Activated T-helper 2 cell treated with anti-CD3 and anti-CD28 coated beads, Interferon-gamma antibody, Interleukin-2, Interleukin-4, amounts not matched to agents 10 μg/mL and 5 μg/mL and 100 μg/mL, durations not matched to agents 14 hours and 24 hours and 36 hours (primary cell): ENCODE data around the gene EVI5. TPM values are rescaled to one million over a fixed set of nuclear protein-coding genes. Genes with fewer than 3 reads are reported as not detected.

ENCODE experiments used
- DNase-seq: peaks from one replicate; pipeline ENCODE4 v3.0.0; 2021; ENCODE audit warnings: low spot score
- H3K27ac Mint-ChIP-seq: one replicate; pipeline ENCODE4 v1.8.0; 2021; ENCODE audit warnings: mixed read lengths
- H3K27me3 Mint-ChIP-seq: one replicate; pipeline ENCODE4 v1.8.0; 2021; ENCODE audit warnings: low read depth, mixed read lengths
- H3K36me3 Mint-ChIP-seq: one replicate; pipeline ENCODE4 v1.8.0; 2021; ENCODE audit warnings: low read depth, mixed read lengths
- H3K4me1 Mint-ChIP-seq: one replicate; pipeline ENCODE4 v1.8.0; 2021; ENCODE audit warnings: low read depth, mixed read lengths
- H3K4me3 Mint-ChIP-seq: one replicate; pipeline ENCODE4 v1.8.0; 2021; ENCODE audit warnings: low read depth, mild to moderate bottlenecking, moderate library complexity, mixed read lengths
- H3K9me3 Mint-ChIP-seq: one replicate; pipeline ENCODE4 v1.8.0; 2021; ENCODE audit warnings: mixed read lengths
- intact Hi-C: fragments of 100-400 bp; cut with micrococcal nuclease; formaldehyde crosslinking; loops from one replicate; pipeline ENCODE4 v1.15.1; 2023
- total RNA-seq: library from RNA; stranded (reverse); gene quantifications from 2 replicates; pipeline ENCODE4 v1.2.3, GENCODE V29; 2022

EVI5 gene
- total RNA-seq, 1 donor from 2014 or later, result 60.8 TPM

DNA sequence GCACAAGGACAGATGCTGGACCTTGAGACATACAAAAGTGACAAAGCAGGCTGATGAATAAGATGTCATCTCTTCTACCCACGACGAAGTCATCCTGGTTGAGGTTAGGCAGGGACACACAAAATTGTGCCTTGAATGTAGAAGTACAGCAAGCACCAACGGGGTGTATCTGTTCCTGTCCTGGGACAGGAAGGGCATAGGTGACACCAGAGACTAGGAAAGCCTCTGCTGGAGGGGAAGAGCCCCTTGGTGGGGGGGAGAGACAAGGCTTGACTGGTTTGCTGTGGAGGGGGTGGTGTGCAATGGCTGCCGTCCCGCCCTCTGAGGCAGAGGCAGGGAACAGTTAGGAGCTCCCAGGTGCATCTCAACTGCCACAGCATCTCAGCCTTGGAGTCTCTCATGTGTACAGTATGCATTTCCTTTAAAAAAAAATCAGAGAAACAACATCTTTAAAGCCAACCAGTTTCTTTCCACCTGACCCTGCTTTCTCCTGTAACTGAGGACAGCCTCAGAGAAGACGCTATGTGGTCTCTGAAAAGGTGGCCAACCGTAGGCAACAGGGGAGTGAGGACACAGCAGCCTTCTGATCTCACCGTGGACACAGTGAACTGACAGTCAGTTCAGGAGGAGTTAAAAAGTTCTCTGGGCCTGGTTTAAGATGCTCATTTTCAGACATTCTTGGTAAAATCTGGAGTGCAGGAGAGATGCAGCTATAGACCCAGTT lies 280.5 kb downstream of the EVI5 start:
- H3K9me3 Mint-ChIP-seq, result no peaks in the 10 kb centered on the region
- peaks cover 29% of the 10 kb centered on the region for H3K36me3 Mint-ChIP-seq
- DNase-seq, result no peak
- no peaks in the 10 kb centered on the region for H3K27me3 Mint-ChIP-seq
- H3K27ac Mint-ChIP-seq, result peak overlapping the region; percentile 66
- no peak overlapping the region for H3K4me3 Mint-ChIP-seq
- intact Hi-C loops, result no loop called here
- peaks cover 42% of the 10 kb centered on the region for H3K4me1 Mint-ChIP-seq

DNA sequence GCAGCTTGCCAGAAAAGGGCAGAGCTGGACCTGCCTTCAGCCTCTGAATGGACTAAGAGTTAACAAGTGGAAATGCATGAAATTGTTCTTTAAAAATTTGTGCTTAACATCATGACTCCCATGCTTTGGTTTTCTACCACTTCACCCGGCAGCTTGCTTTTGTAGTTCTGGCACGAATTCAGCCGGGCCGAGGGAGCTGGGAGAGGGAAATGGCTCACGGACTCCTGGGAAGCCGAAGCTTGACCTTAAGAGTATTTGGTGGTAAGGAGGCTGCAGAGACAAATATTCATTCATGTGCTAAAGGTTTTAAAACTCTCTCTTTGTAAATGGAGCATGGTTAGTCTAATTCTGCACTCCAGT lies 281.0 kb downstream of the EVI5 start:
- no peak overlapping the region for H3K4me3 Mint-ChIP-seq
- no peaks in the 10 kb centered on the region for H3K27me3 Mint-ChIP-seq
- no peaks in the 10 kb centered on the region for H3K9me3 Mint-ChIP-seq
- peaks cover 27% of the 10 kb centered on the region for H3K36me3 Mint-ChIP-seq
- intact Hi-C loops, result loop anchor here (2.0 kb wide), 1 partner anchor 17 kb away; the partner anchor contains the start of gene GFI1
- DNase-seq, result no peak
- peak overlapping the region; percentile 66 for H3K27ac Mint-ChIP-seq
- peaks cover 42% of the 10 kb centered on the region for H3K4me1 Mint-ChIP-seq

DNA sequence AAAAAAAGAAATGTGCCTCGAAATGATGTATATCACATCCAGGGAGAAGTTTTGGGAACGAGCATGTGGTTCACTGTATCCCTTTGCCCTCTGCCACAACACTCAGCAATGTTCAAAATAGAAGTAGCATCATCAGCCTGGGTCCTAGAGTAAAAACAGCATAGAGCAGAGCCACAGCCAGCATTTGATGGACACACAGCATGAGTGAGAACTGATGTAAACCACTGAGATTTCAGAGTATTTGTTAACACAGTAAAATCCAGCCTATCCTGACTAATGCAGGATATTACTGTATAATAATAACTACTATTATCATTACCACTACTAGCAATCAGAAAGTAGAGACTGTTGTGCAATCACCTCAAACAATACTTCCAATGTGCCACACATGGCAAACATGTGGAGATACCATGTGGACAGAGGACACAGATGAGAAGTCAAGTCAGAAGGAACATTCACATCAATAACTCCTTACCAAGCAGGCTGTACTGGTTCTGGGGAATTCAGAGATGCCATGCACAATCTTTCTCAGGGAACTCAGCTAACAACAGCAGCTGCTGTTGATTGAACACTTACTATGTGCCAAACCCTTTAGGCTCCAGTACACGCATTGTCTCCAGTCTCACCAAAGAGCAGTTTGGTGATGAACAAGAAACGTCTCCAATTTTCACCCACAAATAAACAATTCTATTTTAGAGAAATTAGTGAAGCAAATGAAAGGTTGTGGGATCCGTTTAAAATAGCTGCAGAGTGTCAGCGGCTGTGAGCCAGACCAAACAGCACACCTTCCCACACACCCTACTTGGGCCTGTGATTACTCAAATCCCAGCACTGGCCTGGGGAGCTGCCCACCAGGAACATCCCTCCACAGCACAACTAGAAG lies 281.6 kb downstream of the EVI5 start:
- Mint-ChIP-seq H3K4me3 (no peak overlapping the region), H3K27me3 (no peaks in the 10 kb centered on the region), H3K36me3 (peaks cover 27% of the 10 kb centered on the region), H3K4me1 (peaks cover 44% of the 10 kb centered on the region), H3K27ac (peak overlapping the region; percentile 55), H3K9me3 (no peaks in the 10 kb centered on the region)
- no peak for DNase-seq
- intact Hi-C loops, result loop anchor here (2.0 kb wide), 1 partner anchor 16 kb away; the partner anchor contains the start of gene GFI1

DNA sequence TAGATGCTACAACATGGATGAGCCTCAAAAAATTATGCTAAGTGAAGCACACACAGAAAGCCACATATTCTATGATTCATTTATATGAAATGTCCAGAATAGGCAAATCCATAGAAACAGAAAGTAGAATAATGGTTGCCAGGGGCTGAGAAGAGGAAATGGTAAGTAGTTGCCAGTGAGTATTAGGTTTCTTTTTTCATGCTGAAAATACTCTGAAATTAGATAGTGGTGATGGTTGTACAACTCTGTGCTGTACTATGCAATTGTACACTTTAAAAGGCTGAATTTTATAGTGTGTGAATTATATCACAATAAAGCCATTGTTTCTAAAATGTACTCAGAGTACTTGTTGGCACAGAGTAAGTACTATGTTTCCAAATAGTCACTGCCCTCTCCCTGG lies 282.7 kb downstream of the EVI5 start:
- Mint-ChIP-seq H3K9me3 (no peaks in the 10 kb centered on the region), H3K4me3 (no peak overlapping the region), H3K36me3 (peaks cover 29% of the 10 kb centered on the region), H3K27me3 (no peaks in the 10 kb centered on the region), H3K4me1 (peaks cover 46% of the 10 kb centered on the region), H3K27ac (peak overlapping the region; percentile 14)
- DNase-seq, result no peak
- intact Hi-C loops, result loop anchor here (1.0 to 2.0 kb wide), 2 partner anchors 15 to 35 kb away; partner anchors contain the start of gene GFI1

DNA sequence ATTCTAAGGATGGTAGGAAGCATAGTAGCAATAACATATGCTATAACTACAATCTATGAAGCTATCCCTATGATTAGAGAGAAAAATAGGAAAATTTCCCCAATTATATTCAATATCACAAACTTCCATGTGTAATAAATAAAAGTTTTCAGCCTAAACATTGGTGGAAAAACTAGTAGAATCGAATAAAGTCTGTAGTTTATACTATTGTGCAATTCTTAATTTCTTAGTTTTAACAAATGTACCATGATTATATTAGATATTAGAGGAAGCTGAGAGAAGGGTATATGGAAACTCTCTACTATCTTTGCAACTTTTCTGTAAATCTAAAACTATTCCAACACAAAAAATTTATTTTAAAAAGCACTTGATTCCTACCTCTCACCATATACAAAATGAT lies 284.4 kb downstream of the EVI5 start:
- Mint-ChIP-seq H3K9me3 (no peaks in the 10 kb centered on the region), H3K36me3 (peaks cover 23% of the 10 kb centered on the region), H3K4me1 (peaks cover 45% of the 10 kb centered on the region), H3K27ac (no peak overlapping the region), H3K27me3 (no peaks in the 10 kb centered on the region), H3K4me3 (no peak overlapping the region)
- intact Hi-C loops, result no loop called here
- no peak for DNase-seq

DNA sequence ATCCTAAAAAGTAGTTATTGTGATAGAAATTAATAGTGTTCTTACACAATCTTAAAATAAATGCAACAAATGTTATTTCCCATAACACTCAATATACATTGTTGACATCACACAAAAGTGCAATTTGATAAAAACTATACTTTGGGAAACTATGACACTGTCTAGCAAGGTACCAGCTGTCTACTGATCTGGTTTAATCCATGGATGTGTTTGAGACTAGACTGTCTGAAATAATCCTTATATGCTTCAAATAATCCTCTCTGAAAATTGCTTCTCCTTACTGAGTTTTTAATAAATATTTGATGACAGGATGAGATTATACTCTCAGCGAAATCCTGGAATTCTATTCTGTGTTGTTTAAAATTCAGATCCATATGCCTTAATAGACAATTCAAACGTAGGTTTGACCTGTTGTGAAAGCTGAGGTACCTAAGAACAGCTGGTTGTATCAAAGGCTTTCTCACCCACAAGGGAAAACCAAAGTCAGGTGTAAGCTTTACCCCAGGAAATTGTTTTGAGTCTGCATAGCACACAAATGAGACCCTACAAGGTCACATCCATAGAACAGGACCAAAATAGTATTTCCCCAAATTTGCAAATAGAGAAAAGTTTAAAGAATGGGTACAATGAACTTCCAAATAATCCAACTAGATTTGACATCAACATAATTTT lies 289.4 kb downstream of the EVI5 start:
- H3K36me3 Mint-ChIP-seq, result peaks cover 43% of the 10 kb centered on the region
- no peak overlapping the region for H3K27ac Mint-ChIP-seq
- H3K4me3 Mint-ChIP-seq, result no peak overlapping the region
- peaks cover 37% of the 10 kb centered on the region for H3K4me1 Mint-ChIP-seq
- intact Hi-C loops, result no loop called here
- DNase-seq, result no peak
- H3K27me3 Mint-ChIP-seq, result no peaks in the 10 kb centered on the region
- H3K9me3 Mint-ChIP-seq, result no peaks in the 10 kb centered on the region

DNA sequence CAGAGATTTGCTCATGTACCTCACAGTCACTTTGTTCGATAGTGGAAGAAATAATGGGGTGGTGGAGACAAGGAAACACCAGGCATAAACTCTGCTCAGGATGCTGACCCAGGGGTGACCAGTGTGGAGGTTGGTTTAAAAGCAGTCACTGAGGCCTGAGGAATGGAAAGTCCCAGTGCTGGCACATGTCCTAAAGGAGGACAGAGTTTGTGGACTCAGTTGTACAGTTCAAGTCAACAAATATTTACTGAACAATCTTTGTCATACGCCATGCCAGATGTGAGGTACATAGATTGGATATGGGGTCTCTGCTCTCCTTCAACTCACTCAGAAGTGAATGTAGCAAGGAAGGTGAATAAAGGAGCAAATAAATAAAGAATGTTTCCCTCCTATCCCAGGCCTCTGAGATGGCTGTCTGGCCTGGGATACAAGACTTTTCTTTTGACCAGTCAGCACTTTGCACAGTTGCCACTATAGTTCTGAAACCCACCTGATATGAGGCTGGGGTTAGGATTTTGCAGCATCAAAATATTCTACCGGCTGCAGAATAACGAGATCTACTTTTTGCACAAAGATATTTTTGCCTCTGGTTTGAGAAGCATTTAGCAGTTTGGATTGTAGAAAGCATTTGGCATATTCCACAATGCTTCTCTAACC lies 290.3 kb downstream of the EVI5 start:
- peaks cover 37% of the 10 kb centered on the region for H3K36me3 Mint-ChIP-seq
- H3K9me3 Mint-ChIP-seq, result no peaks in the 10 kb centered on the region
- no peak overlapping the region for H3K27ac Mint-ChIP-seq
- DNase-seq, result no peak
- intact Hi-C loops, result no loop called here
- no peaks in the 10 kb centered on the region for H3K27me3 Mint-ChIP-seq
- H3K4me3 Mint-ChIP-seq, result no peak overlapping the region
- peaks cover 37% of the 10 kb centered on the region for H3K4me1 Mint-ChIP-seq

DNA sequence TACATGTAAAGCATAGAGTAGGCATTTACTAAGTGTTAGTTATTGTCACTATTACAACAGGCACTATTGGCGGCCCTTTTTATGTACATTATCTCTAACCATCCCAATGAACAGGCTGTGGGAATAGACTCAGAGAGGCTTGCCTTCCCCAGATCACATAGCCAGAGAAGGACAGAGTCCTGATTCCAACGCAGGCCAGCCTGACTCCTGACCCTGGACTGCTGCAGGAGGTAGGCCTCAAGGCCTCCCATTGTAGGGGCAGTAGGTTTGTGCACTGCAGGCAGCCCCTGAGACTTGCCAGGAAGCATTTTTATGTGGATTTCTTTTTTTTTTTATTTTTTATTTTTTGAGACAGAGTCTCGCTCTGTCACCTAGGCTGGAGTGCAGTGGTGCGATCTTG lies 291.8 kb downstream of the EVI5 start:
- Mint-ChIP-seq H3K36me3 (peaks cover 41% of the 10 kb centered on the region), H3K27ac (no peak overlapping the region), H3K4me3 (no peak overlapping the region), H3K27me3 (no peaks in the 10 kb centered on the region), H3K4me1 (peaks cover 46% of the 10 kb centered on the region), H3K9me3 (no peaks in the 10 kb centered on the region)
- intact Hi-C loops, result no loop called here
- no peak for DNase-seq

DNA sequence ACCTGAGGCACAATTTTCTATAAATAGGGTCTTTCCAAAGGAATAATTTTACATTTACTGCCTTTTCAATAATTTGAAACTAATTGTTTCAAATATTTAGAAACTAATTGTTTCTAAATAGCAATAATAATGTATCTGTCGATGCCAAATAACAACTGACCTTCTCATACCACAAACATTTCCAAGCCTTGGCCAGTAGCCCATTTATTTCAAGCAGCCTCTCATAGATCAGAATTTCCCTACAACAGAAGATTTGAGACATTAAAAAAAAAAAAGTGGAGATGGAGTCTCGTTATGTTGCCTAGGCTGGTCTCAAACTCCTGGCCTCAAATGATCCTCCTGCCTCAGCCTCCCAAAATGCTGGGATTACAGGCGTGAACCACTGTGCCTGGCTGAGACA lies 296.1 kb downstream of the EVI5 start:
- no peak for DNase-seq
- H3K9me3 Mint-ChIP-seq, result no peaks in the 10 kb centered on the region
- H3K27me3 Mint-ChIP-seq, result no peaks in the 10 kb centered on the region
- peak overlapping the region; percentile 88 for H3K4me3 Mint-ChIP-seq
- H3K36me3 Mint-ChIP-seq, result peaks cover 37% of the 10 kb centered on the region
- intact Hi-C loops, result loop anchor here (10.0 kb wide), 1 partner anchor 294 kb away; no protein-coding TSS in a partner anchor
- H3K27ac Mint-ChIP-seq, result peak overlapping the region; percentile 94
- peaks cover 31% of the 10 kb centered on the region for H3K4me1 Mint-ChIP-seq

DNA sequence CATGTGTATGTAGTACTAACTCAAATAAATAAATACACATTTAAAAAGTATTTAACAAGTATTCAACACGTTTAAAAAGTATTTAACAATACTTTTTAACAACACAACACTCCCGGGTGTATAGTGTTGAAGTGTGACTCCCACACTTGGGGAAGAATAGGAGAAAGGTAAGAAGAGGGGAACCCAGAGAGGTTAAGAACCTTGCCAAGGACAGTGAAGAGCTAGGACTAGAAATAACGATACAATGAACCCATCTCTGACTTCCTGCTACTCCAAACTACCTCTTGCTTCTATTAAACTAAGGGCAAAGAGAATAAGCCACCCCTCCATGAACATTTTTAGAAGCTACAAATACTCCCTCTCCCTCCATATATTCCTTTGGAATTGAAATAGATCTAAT lies 296.5 kb downstream of the EVI5 start:
- H3K9me3 Mint-ChIP-seq, result no peaks in the 10 kb centered on the region
- peaks cover 39% of the 10 kb centered on the region for H3K36me3 Mint-ChIP-seq
- intact Hi-C loops, result loop anchor here (10.0 kb wide), 1 partner anchor 294 kb away; no protein-coding TSS in a partner anchor
- no peak for DNase-seq
- no peaks in the 10 kb centered on the region for H3K27me3 Mint-ChIP-seq
- H3K4me1 Mint-ChIP-seq, result peaks cover 31% of the 10 kb centered on the region
- H3K27ac Mint-ChIP-seq, result peak overlapping the region; percentile 94
- peak overlapping the region; percentile 88 for H3K4me3 Mint-ChIP-seq

DNA sequence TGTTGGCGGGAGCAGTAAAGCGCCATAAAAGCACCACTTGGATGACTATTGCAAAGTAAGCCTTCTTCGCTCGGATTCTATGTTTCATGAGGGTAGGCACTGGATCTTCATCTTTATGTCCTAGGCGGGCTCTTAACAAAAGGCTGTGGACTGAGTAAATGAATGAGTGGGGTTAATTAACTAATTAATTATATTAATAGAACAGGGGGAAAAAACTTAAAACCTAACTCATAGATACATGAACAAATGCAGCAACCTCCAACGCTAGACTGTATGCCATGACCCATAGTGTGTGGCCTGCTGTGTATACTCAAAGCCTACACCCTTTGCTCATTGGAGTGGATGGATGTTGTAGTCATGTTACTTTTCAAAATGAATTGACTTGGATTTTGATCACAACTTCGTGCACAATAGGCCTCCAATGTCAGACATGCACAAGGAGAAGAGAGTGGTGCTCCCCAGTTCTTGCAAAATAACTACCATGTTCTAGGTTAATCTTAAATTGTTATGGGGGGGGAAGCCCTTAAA lies 297.8 kb downstream of the EVI5 start:
- Mint-ChIP-seq H3K27me3 (no peaks in the 10 kb centered on the region), H3K4me1 (peaks cover 28% of the 10 kb centered on the region), H3K27ac (peak overlapping the region; percentile 94), H3K4me3 (peak overlapping the region; percentile 88), H3K9me3 (no peaks in the 10 kb centered on the region), H3K36me3 (peaks cover 44% of the 10 kb centered on the region)
- intact Hi-C loops, result loop anchor here (2.0 to 10.0 kb wide), 2 partner anchors 16 to 292 kb away; no protein-coding TSS in a partner anchor
- no peak for DNase-seq
